H9 (cell line): ENCODE measurements around the gene PGBD5. TPM values are rescaled to one million over a fixed set of nuclear protein-coding genes. Genes with fewer than 3 reads are reported as not detected.

ENCODE experiments used
- DNase-seq: peaks from one replicate; pipeline ENCODE4 v3.0.0-alpha.2; 2017
- H2AFZ ChIP-seq: one replicate; pipeline ENCODE4 v1.6.1; 2013; ENCODE audit warnings: mild to moderate bottlenecking, low read length, control low read depth, moderate library complexity
- H2AK5ac ChIP-seq: 2 replicates; pipeline ENCODE4 v1.6.1; 2013; ENCODE audit warnings: low read length, control low read depth, mixed read lengths; ENCODE audit not compliant: insufficient read length
- H2BK120ac ChIP-seq: one replicate; pipeline ENCODE4 v1.6.1; 2013; ENCODE audit warnings: low read depth, mild to moderate bottlenecking, low read length, control low read depth, inconsistent platforms; ENCODE audit not compliant: poor library complexity, severe bottlenecking
- H2BK12ac ChIP-seq: 2 replicates; pipeline ENCODE4 v1.6.1; 2013; ENCODE audit warnings: low read length, control low read depth, mixed read lengths, low read depth; ENCODE audit not compliant: insufficient read length
- H2BK15ac ChIP-seq: 2 replicates; pipeline ENCODE4 v1.6.1; 2013; ENCODE audit warnings: low read depth, low read length, control low read depth
- H2BK20ac ChIP-seq: one replicate; pipeline ENCODE4 v1.6.1; 2013; ENCODE audit warnings: low read depth, mild to moderate bottlenecking, low read length, control low read depth, inconsistent platforms; ENCODE audit not compliant: poor library complexity, severe bottlenecking
- H2BK5ac ChIP-seq: 2 replicates; pipeline ENCODE4 v1.6.1; 2013; ENCODE audit warnings: low read length, control low read depth, mixed read lengths; ENCODE audit not compliant: insufficient read length
- H3K14ac ChIP-seq: 2 replicates; pipeline ENCODE4 v1.6.1; 2013; ENCODE audit warnings: low read length, control low read depth; ENCODE audit not compliant: insufficient read depth
- H3K18ac ChIP-seq: 2 replicates; pipeline ENCODE4 v1.6.1; 2013; ENCODE audit warnings: low read depth, mild to moderate bottlenecking, mixed read lengths, low read length, control low read depth; ENCODE audit not compliant: insufficient read length
- H3K23ac ChIP-seq: 2 replicates; pipeline ENCODE4 v1.6.1; 2013; ENCODE audit warnings: low read length, control low read depth, mixed read lengths, low read depth; ENCODE audit not compliant: insufficient read length
- H3K23me2 ChIP-seq: 2 replicates; pipeline ENCODE4 v1.6.1; 2013; ENCODE audit warnings: low read depth, mild to moderate bottlenecking, mixed read lengths, low read length, control low read depth; ENCODE audit not compliant: insufficient read length, poor library complexity, severe bottlenecking
- H3K27ac ChIP-seq: 2 replicates; pipeline ENCODE4 v1.5.1; 2013; ENCODE audit warnings: low read length, control low read depth, mixed read lengths, low read depth; ENCODE audit not compliant: insufficient read length
- H3K27me3 ChIP-seq: 2 replicates; pipeline ENCODE4 v1.6.1; 2013; ENCODE audit warnings: low read length, control low read depth, inconsistent platforms; ENCODE audit not compliant: insufficient read depth
- H3K4ac ChIP-seq: 2 replicates; pipeline ENCODE4 v1.6.1; 2013; ENCODE audit warnings: low read depth, mild to moderate bottlenecking, control low read depth, inconsistent platforms, low read length, moderate library complexity
- H3K4me1 ChIP-seq: 2 replicates; pipeline ENCODE4 v1.6.1; 2013; ENCODE audit warnings: low read length, control low read depth, inconsistent platforms; ENCODE audit not compliant: insufficient read depth
- H3K4me2 ChIP-seq: 2 replicates; pipeline ENCODE4 v1.6.1; 2013; ENCODE audit warnings: low read length, control low read depth, mixed read lengths; ENCODE audit not compliant: insufficient read length, insufficient read depth
- H3K56ac ChIP-seq: 2 replicates; pipeline ENCODE4 v1.6.1; 2013; ENCODE audit warnings: low read depth, mild to moderate bottlenecking, mixed read lengths, low read length, control low read depth; ENCODE audit not compliant: insufficient read length
- H3K79me1 ChIP-seq: 2 replicates; pipeline ENCODE4 v1.6.1; 2013; ENCODE audit warnings: low read depth, mild to moderate bottlenecking, moderate library complexity, low read length, control low read depth, inconsistent platforms; ENCODE audit not compliant: insufficient read depth, poor library complexity, severe bottlenecking
- H3K79me2 ChIP-seq: 2 replicates; pipeline ENCODE4 v1.6.1; 2013; ENCODE audit warnings: low read length, control low read depth, inconsistent platforms; ENCODE audit not compliant: insufficient read depth
- H3K9ac ChIP-seq: 2 replicates; pipeline ENCODE4 v1.6.1; 2013; ENCODE audit warnings: low read length, control low read depth, mixed read lengths; ENCODE audit not compliant: insufficient read length; ENCODE audit errors: extremely low read depth
- H3K9me3 ChIP-seq: one replicate; pipeline ENCODE4 v1.6.1; 2013; ENCODE audit warnings: low read depth, low read length, inconsistent platforms; ENCODE audit not compliant: control insufficient read depth
- H3T11ph ChIP-seq: one replicate; pipeline ENCODE4 v1.6.1; 2013; ENCODE audit warnings: mild to moderate bottlenecking, low read length, control low read depth, inconsistent platforms
- H4K20me1 ChIP-seq: one replicate; pipeline ENCODE4 v1.6.1; 2013; ENCODE audit not compliant: control insufficient read depth, insufficient read length, insufficient read depth
- H4K5ac ChIP-seq: 2 replicates; pipeline ENCODE4 v1.6.1; 2013; ENCODE audit warnings: low read depth, mild to moderate bottlenecking, mixed read lengths, low read length, control low read depth; ENCODE audit not compliant: insufficient read length
- H4K8ac ChIP-seq: replicated peaks from 2 replicates; pipeline ENCODE4 v1.6.1; 2013; ENCODE audit warnings: low read length, control low read depth, mixed read lengths, low read depth; ENCODE audit not compliant: insufficient read length
- H4K91ac ChIP-seq: 2 replicates; pipeline ENCODE4 v1.6.1; 2013; ENCODE audit warnings: low read depth, mild to moderate bottlenecking, moderate library complexity, mixed read lengths, low read length, control low read depth; ENCODE audit not compliant: insufficient read length
- H3K27ac Mint-ChIP-seq, 3 experiments: 2 replicates in 2 of 3; 3 replicates in 1 of 3; pipeline ENCODE4 v1.8.0; 2020 to 2021; ENCODE audit warnings: mixed read lengths in 3 of 3, mild to moderate bottlenecking in 1 of 3, moderate library complexity in 1 of 3
- H3K27me3 Mint-ChIP-seq: 2 replicates; pipeline ENCODE4 v1.8.0; 2021; ENCODE audit warnings: low read depth, mild to moderate bottlenecking, moderate library complexity, mixed read lengths
- H3K36me3 Mint-ChIP-seq, 3 experiments: 2 replicates in 2 of 3; 3 replicates in 1 of 3; pipeline ENCODE4 v1.8.0; 2020 to 2021; ENCODE audit warnings: low read depth in 3 of 3, mixed read lengths in 3 of 3; ENCODE audit not compliant: insufficient read depth in 1 of 3
- H3K4me1 Mint-ChIP-seq, 2 experiments: 2 replicates each; pipeline ENCODE4 v1.8.0; 2020; ENCODE audit warnings: mixed read lengths in 2 of 2
- H3K4me3 Mint-ChIP-seq, 2 experiments: 2 replicates in 1 of 2; 3 replicates in 1 of 2; pipeline ENCODE4 v1.8.0; 2020 to 2021; ENCODE audit warnings: mild to moderate bottlenecking in 2 of 2, mixed read lengths in 2 of 2, moderate library complexity in 1 of 2
- H3K9me3 Mint-ChIP-seq, 2 experiments: 2 replicates in 1 of 2; 3 replicates in 1 of 2; pipeline ENCODE4 v1.8.0; 2020; ENCODE audit warnings: mild to moderate bottlenecking in 2 of 2, mixed read lengths in 2 of 2, moderate library complexity in 1 of 2
- WGBS: extraction: QIAGEN DNeasy Blood & Tissue Kit; methylation state at CpG from one replicate; pipeline ENCODE4 v1.1.7; 2013; ENCODE audit warnings: missing lambda C conversion rate, low lambda C conversion rate, mixed read lengths; ENCODE audit not compliant: insufficient read length; ENCODE audit errors: extremely low coverage; 5-methylcytosine and 5-hydroxymethylcytosine counted together
- total RNA-seq: library from RNA; stranded (reverse); gene quantifications from 2 replicates; pipeline ENCODE4 v1.2.1, GENCODE V29; 2021
- TF ChIP-seq, protein P1 (sequence below): fragments of 200-600 bp; sonication (generic); conservative IDR thresholded peaks from 3 replicates; pipeline ENCODE4 v1.8.0; 2021; ENCODE audit warnings: antibody characterized with exemption, mild to moderate bottlenecking

PGBD5 gene
- total RNA-seq, 1 experiment from 2014 or later: 19.1 TPM

DNA sequence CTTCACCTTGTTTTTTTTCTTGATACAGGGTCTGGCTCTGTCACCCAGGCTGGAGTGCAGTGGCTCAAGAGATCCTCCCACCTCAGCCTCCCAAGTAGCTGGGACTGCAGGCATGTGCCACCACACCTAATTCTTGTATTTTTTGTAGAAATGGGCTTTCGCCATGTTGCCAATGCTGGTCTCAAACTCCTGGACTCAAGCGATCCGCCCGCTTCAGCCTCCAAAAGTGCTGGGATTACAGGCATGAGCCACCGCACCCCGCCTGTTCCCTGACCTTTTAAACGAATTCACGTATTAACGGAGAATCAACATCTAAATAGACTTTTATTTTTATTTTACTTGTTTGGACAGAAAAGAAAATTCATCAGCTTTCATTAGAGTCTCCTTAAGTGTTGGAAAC lies 104.8 kb downstream of the PGBD5 start:
- H3K79me1 ChIP-seq: no peaks in the 10 kb centered on the region
- no peaks in the 10 kb centered on the region for H3K27me3 ChIP-seq
- H2BK15ac ChIP-seq: no peak overlapping the region
- no peak overlapping the region for H3K23ac ChIP-seq
- H3K14ac ChIP-seq: no peak overlapping the region
- H3K9me3 ChIP-seq: no peaks in the 10 kb centered on the region
- H4K91ac ChIP-seq: no peak overlapping the region
- H3T11ph ChIP-seq: no peak overlapping the region
- H3K27ac ChIP-seq: no peak overlapping the region
- no peak overlapping the region for H2BK12ac ChIP-seq
- no peak overlapping the region for H2BK120ac ChIP-seq
- no peak overlapping the region for H3K18ac ChIP-seq
- no peaks in the 10 kb centered on the region for H3K79me2 ChIP-seq
- no peaks in the 10 kb centered on the region for H3K4me1 ChIP-seq
- H4K20me1 ChIP-seq: peaks cover 4% of the 10 kb centered on the region
- no peaks in the 10 kb centered on the region for H3K4me1 Mint-ChIP-seq
- H3K9ac ChIP-seq: no peak overlapping the region
- H2BK20ac ChIP-seq: no peak overlapping the region
- H3K56ac ChIP-seq: no peak overlapping the region
- H3K23me2 ChIP-seq: no peaks in the 10 kb centered on the region
- no peak overlapping the region for H2AK5ac ChIP-seq
- no peak overlapping the region for H3K4me3 Mint-ChIP-seq
- no CpG with 5 or more reads among the region's 9 CpGs for WGBS
- TF ChIP-seq, protein P1, sequence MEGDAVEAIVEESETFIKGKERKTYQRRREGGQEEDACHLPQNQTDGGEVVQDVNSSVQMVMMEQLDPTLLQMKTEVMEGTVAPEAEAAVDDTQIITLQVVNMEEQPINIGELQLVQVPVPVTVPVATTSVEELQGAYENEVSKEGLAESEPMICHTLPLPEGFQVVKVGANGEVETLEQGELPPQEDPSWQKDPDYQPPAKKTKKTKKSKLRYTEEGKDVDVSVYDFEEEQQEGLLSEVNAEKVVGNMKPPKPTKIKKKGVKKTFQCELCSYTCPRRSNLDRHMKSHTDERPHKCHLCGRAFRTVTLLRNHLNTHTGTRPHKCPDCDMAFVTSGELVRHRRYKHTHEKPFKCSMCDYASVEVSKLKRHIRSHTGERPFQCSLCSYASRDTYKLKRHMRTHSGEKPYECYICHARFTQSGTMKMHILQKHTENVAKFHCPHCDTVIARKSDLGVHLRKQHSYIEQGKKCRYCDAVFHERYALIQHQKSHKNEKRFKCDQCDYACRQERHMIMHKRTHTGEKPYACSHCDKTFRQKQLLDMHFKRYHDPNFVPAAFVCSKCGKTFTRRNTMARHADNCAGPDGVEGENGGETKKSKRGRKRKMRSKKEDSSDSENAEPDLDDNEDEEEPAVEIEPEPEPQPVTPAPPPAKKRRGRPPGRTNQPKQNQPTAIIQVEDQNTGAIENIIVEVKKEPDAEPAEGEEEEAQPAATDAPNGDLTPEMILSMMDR: no peak
- H3K4ac ChIP-seq: no peak overlapping the region
- H2AFZ ChIP-seq: no peak overlapping the region
- H4K5ac ChIP-seq: no peak overlapping the region
- H4K8ac ChIP-seq: no peak overlapping the region
- no peak overlapping the region for H3K4me2 ChIP-seq
- DNase-seq: no peak
- no peaks in the 10 kb centered on the region; the same call in 1 of the 2 replicates for H3K27me3 Mint-ChIP-seq
- H2BK5ac ChIP-seq: no peak overlapping the region
- no peak overlapping the region for H3K27ac Mint-ChIP-seq
- H3K36me3 Mint-ChIP-seq: peaks cover 32 to 51% (median 48%) of the 10 kb centered on the region in 3 experiments
- no peaks in the 10 kb centered on the region; a peak in 1 of 5 replicates for H3K9me3 Mint-ChIP-seq
